ENCODE results near the gene FKBP15. TPM values are rescaled to one million over a fixed set of nuclear protein-coding genes. Genes with fewer than 3 reads are reported as not detected.

Gene FKBP15
- total and polyA plus RNA-seq, 2 of the 13 experiments (the other 11 are each of a cell fraction or from before 2014, with no cell fraction given): 12.3 to 18.6 TPM

DNA sequence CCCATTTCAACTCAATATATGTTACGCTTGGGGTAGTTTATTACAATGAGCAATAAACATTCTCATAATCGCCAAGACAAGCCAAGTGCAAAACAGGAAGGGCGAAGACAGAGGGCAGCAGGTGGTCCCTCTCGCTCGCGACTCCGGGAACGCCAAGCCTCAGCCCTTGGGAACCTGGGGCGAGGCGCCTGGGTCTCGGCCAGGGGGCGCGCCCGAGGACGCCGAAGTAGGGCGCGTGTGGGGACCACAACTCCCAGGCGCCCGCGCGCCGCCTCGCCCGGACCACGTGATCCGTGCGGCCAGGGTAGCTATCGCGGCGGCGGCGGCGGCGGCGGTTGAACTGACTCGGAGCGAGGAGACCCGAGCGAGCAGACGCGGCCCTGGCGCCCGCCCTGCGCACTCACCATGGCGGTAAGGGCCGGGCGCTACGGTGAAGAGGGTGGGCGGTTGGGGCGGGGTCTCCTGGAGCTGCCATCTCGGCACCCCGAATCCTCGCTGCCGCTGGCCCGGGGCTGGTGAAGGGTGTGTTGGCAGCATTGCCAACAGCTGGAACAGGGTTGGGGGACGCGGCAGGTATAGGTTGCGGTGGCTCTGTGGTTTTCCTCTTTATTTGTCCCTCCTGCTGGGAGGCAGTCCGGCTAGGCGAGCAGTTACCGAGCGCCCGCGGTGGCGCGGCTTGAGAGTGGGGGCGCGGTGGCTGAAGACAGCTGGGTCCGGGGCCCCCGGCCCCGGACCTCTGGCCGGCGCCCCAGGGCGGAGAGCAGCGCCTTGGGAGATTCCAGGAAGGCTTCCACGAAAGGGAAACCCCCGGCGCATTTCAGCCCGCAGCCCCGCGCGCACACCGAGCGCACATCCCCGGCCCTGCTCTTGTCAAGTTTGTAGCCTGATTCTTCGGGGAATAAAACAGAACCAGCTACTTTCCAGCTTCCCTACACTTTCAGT, 70.1 kb downstream of the FKBP15 start, which contains the start of gene SLC31A2 (continued):
- TF ChIP-seq REXO4 (CRISPR knock-in tag; IDR thresholded peaks at IDR 0.05; ENCODE audit: borderline replicate concordance): no peak
- no peak for TF ChIP-seq PBX3 (CRISPR knock-in tag; IDR thresholded peaks at IDR 0.05; ENCODE audit: borderline replicate concordance)
- TF ChIP-seq FOSL2 (CRISPR knock-in tag; IDR thresholded peaks at IDR 0.05): no peak
- no peak; the same call in 1 of the 2 replicates for TF ChIP-seq ZSCAN9 (CRISPR knock-in tag; IDR thresholded peaks at IDR 0.05; ENCODE audit: borderline replicate concordance)
- peak; percentile 29; the same call in 1 of the 2 replicates for TF ChIP-seq ZBTB25 (CRISPR knock-in tag; IDR thresholded peaks at IDR 0.05)
- TF ChIP-seq ZNF598 (CRISPR knock-in tag; IDR thresholded peaks at IDR 0.05; ENCODE audit: borderline replicate concordance): peak; percentile 70; the same call in 1 of the 2 replicates
- no peak for TF ChIP-seq ETS1 (CRISPR knock-in tag; IDR thresholded peaks at IDR 0.05)
- TF ChIP-seq, protein P1, sequence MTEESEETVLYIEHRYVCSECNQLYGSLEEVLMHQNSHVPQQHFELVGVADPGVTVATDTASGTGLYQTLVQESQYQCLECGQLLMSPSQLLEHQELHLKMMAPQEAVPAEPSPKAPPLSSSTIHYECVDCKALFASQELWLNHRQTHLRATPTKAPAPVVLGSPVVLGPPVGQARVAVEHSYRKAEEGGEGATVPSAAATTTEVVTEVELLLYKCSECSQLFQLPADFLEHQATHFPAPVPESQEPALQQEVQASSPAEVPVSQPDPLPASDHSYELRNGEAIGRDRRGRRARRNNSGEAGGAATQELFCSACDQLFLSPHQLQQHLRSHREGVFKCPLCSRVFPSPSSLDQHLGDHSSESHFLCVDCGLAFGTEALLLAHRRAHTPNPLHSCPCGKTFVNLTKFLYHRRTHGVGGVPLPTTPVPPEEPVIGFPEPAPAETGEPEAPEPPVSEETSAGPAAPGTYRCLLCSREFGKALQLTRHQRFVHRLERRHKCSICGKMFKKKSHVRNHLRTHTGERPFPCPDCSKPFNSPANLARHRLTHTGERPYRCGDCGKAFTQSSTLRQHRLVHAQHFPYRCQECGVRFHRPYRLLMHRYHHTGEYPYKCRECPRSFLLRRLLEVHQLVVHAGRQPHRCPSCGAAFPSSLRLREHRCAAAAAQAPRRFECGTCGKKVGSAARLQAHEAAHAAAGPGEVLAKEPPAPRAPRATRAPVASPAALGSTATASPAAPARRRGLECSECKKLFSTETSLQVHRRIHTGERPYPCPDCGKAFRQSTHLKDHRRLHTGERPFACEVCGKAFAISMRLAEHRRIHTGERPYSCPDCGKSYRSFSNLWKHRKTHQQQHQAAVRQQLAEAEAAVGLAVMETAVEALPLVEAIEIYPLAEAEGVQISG (CRISPR knock-in tag; IDR thresholded peaks at IDR 0.05): peak; percentile 84
- TF ChIP-seq MLXIP (CRISPR knock-in tag; IDR thresholded peaks at IDR 0.05; ENCODE audit: borderline replicate concordance): no peak
- no peak for TF ChIP-seq DMAP1 (CRISPR knock-in tag; IDR thresholded peaks at IDR 0.05)
- TF ChIP-seq, protein P2, sequence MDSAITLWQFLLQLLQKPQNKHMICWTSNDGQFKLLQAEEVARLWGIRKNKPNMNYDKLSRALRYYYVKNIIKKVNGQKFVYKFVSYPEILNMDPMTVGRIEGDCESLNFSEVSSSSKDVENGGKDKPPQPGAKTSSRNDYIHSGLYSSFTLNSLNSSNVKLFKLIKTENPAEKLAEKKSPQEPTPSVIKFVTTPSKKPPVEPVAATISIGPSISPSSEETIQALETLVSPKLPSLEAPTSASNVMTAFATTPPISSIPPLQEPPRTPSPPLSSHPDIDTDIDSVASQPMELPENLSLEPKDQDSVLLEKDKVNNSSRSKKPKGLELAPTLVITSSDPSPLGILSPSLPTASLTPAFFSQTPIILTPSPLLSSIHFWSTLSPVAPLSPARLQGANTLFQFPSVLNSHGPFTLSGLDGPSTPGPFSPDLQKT (CRISPR knock-in tag; IDR thresholded peaks at IDR 0.05; ENCODE audit: borderline replicate concordance): no peak
- TF ChIP-seq, protein P3, sequence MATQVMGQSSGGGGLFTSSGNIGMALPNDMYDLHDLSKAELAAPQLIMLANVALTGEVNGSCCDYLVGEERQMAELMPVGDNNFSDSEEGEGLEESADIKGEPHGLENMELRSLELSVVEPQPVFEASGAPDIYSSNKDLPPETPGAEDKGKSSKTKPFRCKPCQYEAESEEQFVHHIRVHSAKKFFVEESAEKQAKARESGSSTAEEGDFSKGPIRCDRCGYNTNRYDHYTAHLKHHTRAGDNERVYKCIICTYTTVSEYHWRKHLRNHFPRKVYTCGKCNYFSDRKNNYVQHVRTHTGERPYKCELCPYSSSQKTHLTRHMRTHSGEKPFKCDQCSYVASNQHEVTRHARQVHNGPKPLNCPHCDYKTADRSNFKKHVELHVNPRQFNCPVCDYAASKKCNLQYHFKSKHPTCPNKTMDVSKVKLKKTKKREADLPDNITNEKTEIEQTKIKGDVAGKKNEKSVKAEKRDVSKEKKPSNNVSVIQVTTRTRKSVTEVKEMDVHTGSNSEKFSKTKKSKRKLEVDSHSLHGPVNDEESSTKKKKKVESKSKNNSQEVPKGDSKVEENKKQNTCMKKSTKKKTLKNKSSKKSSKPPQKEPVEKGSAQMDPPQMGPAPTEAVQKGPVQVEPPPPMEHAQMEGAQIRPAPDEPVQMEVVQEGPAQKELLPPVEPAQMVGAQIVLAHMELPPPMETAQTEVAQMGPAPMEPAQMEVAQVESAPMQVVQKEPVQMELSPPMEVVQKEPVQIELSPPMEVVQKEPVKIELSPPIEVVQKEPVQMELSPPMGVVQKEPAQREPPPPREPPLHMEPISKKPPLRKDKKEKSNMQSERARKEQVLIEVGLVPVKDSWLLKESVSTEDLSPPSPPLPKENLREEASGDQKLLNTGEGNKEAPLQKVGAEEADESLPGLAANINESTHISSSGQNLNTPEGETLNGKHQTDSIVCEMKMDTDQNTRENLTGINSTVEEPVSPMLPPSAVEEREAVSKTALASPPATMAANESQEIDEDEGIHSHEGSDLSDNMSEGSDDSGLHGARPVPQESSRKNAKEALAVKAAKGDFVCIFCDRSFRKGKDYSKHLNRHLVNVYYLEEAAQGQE (IDR thresholded peaks at IDR 0.05; ENCODE audit: borderline replicate concordance in 1 of 2, low read depth in 1 of 2, low read length in 2 of 2): no peak

All from HepG2 (cell line).